Right lobe of liver (tissue), 6 donors: ENCODE data around the gene GCAT. TPM values are rescaled to one million over a fixed set of nuclear protein-coding genes. Genes with fewer than 3 reads are reported as not detected.
A peak's percentile ranks its signal among the peaks of the same experiment; 100 is the strongest.

Experiments used
- ATAC-seq, 4 donors: fragments of 200-7000 bp; cut with Tn5 transposase; one replicate each; pipeline ENCODE4 v1.9.1; 2020; ENCODE audit warnings: mild to moderate bottlenecking in 4 of 4, moderate library complexity in 4 of 4
- DNase-seq, 3 donors: peaks; one replicate each; pipeline ENCODE4 v3.0.0-alpha.2; 2020
- H3K27ac ChIP-seq, 3 donors: fragments of 200-600 bp; one replicate each; pipeline ENCODE4 v1.8.0; 2022
- H3K27me3 ChIP-seq, 2 donors: fragments of 200-600 bp; one replicate each; pipeline ENCODE4 v1.8.0; 2022
- H3K36me3 ChIP-seq, 4 donors: fragments of 200-600 bp; sonication (generic) in 1 of 4; one replicate each; pipeline versions ENCODE4 v1.5.1 to v1.8.0; 2017 to 2022; ENCODE audit warnings: control low read depth in 1 of 4
- H3K4me1 ChIP-seq, 4 donors: fragments of 200-600 bp; sonication (generic) in 1 of 4; one replicate each; pipeline versions ENCODE4 v1.5.1 to v1.8.0; 2017 to 2022; ENCODE audit warnings: control low read depth in 1 of 4
- H3K4me3 ChIP-seq, 3 donors: fragments of 200-600 bp; one replicate each; pipeline ENCODE4 v1.8.0; 2022
- H3K9me3 ChIP-seq, 4 donors: fragments of 200-600 bp; sonication (generic) in 1 of 4; one replicate each; pipeline versions ENCODE4 v1.5.1 to v1.8.0; 2017 to 2022; ENCODE audit warnings: control low read depth in 1 of 4
- CTCF ChIP-seq, 4 donors: fragments of 200-600 bp in 3 of 4; fragments of 450-650 bp in 1 of 4; IDR thresholded peaks; one replicate each; pipeline versions ENCODE4 v1.5.1 to v1.8.0; 2016 to 2022; ENCODE audit warnings: antibody characterized with exemption in 4 of 4, mild to moderate bottlenecking in 2 of 4
- POLR2A ChIP-seq: fragments of 450-650 bp; IDR thresholded peaks from one replicate; pipeline ENCODE4 v1.6.1; 2017; ENCODE audit warnings: antibody characterized with exemption, mild to moderate bottlenecking
- WGBS: methylation state at CpG from one replicate; pipeline ENCODE4 v1.1.6; 2018; ENCODE audit warnings: low coverage, low lambda C conversion rate; ENCODE audit not compliant: insufficient coverage; ENCODE audit errors: missing lambda C conversion rate; 5-methylcytosine and 5-hydroxymethylcytosine counted together
- intact Hi-C, 2 donors: fragments of 100-400 bp; cut with DNase I; formaldehyde crosslinking; loops; one replicate each; pipeline versions ENCODE4 v1.11.2 to v1.14.1; 2022
- total RNA-seq, 6 experiments: library from RNA; depleted of rRNA in 2 of 6; stranded (reverse); fragments of >200 nt in 2 of 6; fragmentation: NEBNext Ultra II Directional in 3 of 6; extraction: Animal tissue kit (Norgen Biotek cat#: 25700) in 3 of 6; gene quantifications; one replicate each; pipeline versions ENCODE4 v1.1.0 to v1.2.4, GENCODE V29; 2016 to 2023
- donor health status: DM: no; HTN: yes; CAD: no.
- donor health status: DM: no; HTN: no; CAD: no.
- donor health status: DM: no; HTN: no; CAD: no.
- donor health status: DM: no; HTN: yes; CAD: no.
- donor health status: DM: no; HTN: yes; CAD: no.

Gene GCAT
- total RNA-seq, 6 experiments from 2014 or later = 21.9 to 43.0 (median 29.8) TPM

GRCh38 chr22:37808294-37808657 is 542 bp downstream of the GCAT start:
- Histone ChIP-seq H3K4me1 (peaks cover 0 to 31% (median 10%) of the 10 kb centered on the region in 4 donors), H3K4me3 (peak overlapping the region; percentile 37 to 84 (median 63)), H3K36me3 (peaks cover 0 to 2% (median 0%) of the 10 kb centered on the region in 4 donors), H3K9me3 (no peaks in the 10 kb centered on the region), H3K27me3 (no peaks in the 10 kb centered on the region), H3K27ac (peak overlapping the region in 1 of 3 donors; percentile 64)
- no peak for ATAC-seq
- TF ChIP-seq CTCF (IDR thresholded peaks at IDR 0.05) (no peak), POLR2A (no peak)
- DNase-seq = no peak
- 6% methylated on average over 8 of the region's 8 CpGs for WGBS
- intact Hi-C loops = no loop called here

GRCh38 chr22:37809672-37810333 is 2.1 kb downstream of the GCAT start:
- TF ChIP-seq POLR2A (no peak), CTCF (IDR thresholded peaks at IDR 0.05) (no peak)
- DNase-seq (no peak), ATAC-seq (no peak)
- H3K9me3 ChIP-seq = no peaks in the 10 kb centered on the region
- peak overlapping the region in 1 of 3 donors; percentile 84 for H3K4me3 ChIP-seq
- H3K27me3 ChIP-seq = no peaks in the 10 kb centered on the region
- H3K27ac ChIP-seq = peak overlapping the region in 1 of 3 donors; percentile 64
- 92% methylated on average over 2 of the region's 5 CpGs for WGBS
- H3K36me3 ChIP-seq = peaks cover 0 to 15% (median 0%) of the 10 kb centered on the region in 4 donors
- intact Hi-C loops = no loop called here
- H3K4me1 ChIP-seq = peaks cover 0 to 24% (median 8%) of the 10 kb centered on the region in 4 donors

GRCh38 chr22:37811867-37812266 is 4.1 kb downstream of the GCAT start:
- DNase-seq = no peak
- Histone ChIP-seq H3K27ac (no peak overlapping the region), H3K4me3 (no peak overlapping the region), H3K27me3 (no peaks in the 10 kb centered on the region), H3K36me3 (peaks cover 0 to 19% (median 0%) of the 10 kb centered on the region in 4 donors), H3K4me1 (peaks cover 0 to 33% (median 13%) of the 10 kb centered on the region in 4 donors), H3K9me3 (no peaks in the 10 kb centered on the region)
- intact Hi-C loops = no loop called here
- TF ChIP-seq CTCF (IDR thresholded peaks at IDR 0.05) (no peak), POLR2A (no peak)
- 100% methylated on average over 1 of the region's 2 CpGs for WGBS
- no peak for ATAC-seq

- WGBS = 90% methylated on average over 5 of the region's 27 CpGs
- H3K4me3 ChIP-seq = no peak overlapping the region
Observed at GRCh38 chr22:37812869-37813678, 5.3 kb downstream of the GCAT start.

More at GRCh38 chr22:37812869-37813678, 5.3 kb downstream of the GCAT start:
- no peak for DNase-seq
- Histone ChIP-seq H3K9me3 (no peaks in the 10 kb centered on the region), H3K27ac (no peak overlapping the region), H3K36me3 (peaks cover 0 to 19% (median 0%) of the 10 kb centered on the region in 4 donors), H3K4me1 (peaks cover 0 to 42% (median 18%) of the 10 kb centered on the region in 4 donors), H3K27me3 (no peaks in the 10 kb centered on the region)
- ATAC-seq = no peak
- intact Hi-C loops = no loop called here
- no peak for TF ChIP-seq CTCF (IDR thresholded peaks at IDR 0.05)
- no peak for TF ChIP-seq POLR2A
